ENCODE measurements around the gene MAP7D1.

The MAP7D1 gene

DNA sequence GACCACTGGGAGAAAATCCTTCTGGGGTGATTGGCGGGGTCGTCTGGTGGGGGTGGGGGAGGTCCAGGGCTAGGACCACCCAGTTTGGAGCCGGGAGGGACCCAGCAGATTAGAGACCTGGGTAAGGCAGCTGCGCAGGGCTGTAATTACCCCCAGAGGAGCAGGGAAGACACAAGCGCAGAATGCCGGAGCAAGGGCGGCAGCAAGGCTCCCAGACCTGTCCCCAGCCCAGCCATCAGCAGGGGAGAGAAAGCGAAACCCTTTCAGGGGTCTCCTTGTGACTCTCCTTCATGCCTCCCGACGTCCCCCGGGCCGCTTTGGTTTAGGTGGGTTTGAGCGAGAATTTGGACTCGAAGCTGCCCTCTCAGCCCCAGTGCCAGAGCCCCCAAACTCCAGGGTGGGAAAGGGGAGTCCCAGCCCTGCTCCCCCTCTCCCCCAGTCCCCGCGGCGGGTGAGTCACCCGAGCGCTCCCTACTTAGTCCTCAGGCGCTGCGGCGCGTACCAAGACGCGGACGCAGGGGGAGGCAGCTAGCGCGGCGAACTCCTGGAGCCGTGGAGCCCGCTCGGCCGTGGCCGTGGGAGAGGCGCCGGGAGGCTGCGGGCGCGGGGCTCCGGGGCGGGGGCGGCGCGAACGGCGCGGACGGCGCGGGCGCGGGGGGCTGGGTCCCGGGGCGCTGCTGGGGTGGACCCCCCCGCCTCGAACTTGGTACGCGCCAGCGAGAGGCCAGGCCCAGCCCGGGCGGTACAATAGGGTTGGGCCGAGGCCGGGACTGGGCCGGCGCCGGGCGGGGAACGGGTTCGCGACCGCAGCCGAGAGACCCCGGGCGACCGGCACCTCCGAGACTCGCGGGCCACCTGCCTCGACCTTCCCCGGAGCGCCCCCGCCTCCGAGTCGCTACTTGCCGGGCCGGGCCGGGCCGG is at the start of gene MAP7D1:
Gene MAP7D1 (plus strand): TSS at position 753 of the 921 bp plus-strand sequence. CDS start 258 bp downstream, outside the sequence.
- peak; percentile 63 for ATAC-seq
- DNase-seq: peak; percentile 89

DNA sequence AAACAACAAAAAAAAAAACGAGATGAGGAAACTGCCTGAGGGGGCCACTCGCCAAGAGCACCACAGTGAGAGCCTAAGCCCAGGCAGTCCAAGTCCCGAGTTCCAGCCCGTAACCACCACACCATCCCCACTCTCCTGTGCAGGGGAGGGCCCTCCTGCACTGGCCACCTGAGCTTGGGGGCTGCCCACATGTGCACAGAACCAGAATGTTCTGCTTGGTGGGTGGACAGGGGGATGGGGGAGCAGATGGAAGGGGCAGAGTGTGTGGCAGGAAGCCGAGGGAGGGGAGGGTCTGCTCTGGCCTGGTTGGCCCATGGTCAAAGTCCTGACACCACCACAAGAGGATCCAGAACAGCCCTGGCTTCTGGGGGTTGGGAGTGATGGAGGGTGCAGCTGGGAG is 49.7 kb upstream of the MAP7D1 start:
- DNase-seq (no peak), ATAC-seq (no peak)

DNA sequence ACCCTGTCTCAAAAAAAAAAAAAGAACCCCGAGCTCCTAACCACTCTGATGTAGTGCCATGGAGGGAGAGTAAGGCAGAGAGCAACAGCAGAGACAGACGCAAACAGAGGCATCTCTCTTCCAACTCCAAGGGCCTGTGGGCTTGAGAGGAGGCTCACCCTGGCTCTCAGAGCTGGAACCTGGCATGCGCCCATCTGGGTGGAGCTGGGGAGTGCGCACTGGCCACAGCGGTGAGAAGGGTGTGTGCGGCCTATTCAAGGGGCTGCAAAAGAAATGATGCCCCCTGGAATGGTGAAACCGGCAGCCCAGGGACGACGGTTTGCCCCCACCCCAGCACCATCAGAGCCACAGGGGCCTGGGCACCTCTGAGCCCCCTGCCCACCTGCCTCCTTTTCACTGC is 48.6 kb upstream of the MAP7D1 start:
- no peak for DNase-seq
- no peak for ATAC-seq

DNA sequence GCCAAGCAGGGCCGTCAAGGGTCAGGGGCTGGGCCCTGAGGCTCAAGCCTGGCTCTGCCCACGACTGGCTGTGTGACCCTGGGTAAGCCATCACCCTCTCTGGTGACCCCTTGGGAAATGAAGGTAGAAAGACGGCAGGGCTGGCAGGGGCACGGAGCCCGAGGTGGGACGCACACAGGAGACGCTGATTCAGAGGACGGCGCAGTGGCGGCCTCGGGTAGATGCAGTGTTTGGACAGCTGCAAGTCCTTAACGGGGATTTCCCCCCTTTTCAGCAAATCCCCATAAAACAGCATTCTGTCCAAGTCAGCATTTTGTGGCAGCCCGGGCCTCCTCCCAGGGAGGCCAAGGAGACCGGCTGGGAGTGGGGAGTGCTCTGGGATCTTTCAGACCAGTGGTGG is 47.6 kb upstream of the MAP7D1 start:
- ATAC-seq (no peak), DNase-seq (no peak)

DNA sequence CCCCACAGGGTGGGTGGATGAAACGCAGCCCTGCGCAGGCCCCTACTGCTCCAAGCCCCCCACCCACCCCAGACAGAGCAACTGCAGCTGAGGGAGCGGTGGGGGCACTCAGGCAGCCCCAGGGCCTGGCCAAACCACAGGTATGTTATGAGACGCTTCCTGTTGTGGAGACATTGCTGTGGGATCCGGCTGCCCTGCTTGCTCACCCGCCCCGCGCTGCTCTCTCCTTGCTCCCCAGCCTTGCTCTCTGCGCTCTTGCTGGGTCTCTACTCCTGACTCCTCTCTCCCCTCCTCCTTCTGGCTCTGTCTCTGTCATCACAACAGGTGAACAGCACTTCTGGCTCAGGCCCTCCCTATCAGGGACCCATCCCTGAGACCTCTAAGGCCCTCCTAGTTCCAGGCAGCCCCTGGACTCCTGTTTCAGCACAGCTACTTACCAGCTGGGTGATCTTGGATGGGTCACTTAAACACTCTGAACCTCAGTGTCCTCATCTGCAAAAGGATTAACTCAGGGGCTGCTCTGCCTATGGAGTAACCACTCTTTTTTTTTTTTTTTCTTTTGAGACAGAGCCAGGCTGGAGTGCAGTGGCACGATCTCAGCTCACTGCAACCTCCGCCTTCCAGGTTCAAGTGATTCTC is 46.8 kb upstream of the MAP7D1 start:
- ATAC-seq: peak; percentile 71
- DNase-seq: peak; percentile 50

DNA sequence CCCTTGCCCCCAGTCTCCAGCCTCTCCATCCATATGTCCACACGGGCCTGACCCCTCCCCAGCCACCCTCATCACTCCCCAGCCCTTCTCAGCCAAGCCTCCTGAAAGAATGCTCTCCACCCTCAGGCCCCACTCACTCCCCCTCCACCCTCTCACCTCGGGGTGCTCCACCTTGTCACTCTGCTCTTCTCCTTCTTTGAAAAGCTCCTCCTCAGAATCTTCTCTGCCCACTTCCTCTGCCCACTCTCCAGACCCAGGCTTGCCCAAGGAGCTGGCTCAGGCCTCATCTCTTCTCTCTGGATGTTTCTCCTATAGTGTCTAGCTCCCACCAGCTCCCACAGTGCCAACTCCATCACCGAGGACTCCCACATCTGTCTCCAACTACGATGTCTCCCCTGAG is 44.8 kb upstream of the MAP7D1 start:
- no peak for DNase-seq
- ATAC-seq: no peak

DNA sequence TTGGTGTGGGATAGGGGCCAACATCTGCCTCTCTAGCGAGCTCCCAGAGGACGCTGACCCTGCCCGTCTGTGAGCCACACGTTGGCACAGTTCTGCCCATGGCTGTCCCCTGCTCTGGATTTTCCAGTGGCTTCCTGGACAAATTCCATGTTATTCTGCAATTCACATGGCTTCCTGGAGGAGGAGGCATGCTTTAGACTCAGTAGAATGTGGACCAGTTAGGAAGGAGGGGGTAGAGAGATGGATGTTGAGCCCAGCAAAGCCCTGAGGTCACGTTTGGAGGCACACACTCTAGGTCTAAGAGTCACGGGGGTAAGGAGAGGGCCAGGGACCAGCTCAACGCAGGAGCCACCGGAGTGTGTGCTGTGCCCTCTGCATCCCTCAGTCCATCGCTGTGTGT is 43.1 kb upstream of the MAP7D1 start:
- DNase-seq (no peak), ATAC-seq (no peak)

DNA sequence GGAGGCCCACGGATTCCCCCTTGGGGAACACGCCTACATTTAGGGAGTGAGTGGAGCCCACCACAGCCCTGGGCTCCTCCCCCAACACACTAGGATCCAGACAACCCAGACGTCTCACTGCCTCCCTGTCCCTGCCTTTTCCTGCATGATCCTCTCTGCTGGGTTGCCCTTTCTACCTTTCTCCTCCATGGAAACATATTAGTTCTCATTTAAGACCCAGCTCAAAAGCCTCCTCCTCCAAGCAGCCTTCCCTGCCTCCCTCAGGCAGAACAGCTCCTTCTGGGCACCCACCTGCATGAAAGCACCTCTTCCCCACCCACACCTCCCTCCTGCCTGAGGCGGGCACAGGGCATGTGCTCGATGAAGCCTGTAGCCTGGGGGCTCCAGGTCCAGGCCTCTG is 41.6 kb upstream of the MAP7D1 start:
- ATAC-seq (no peak), DNase-seq (no peak)

DNA sequence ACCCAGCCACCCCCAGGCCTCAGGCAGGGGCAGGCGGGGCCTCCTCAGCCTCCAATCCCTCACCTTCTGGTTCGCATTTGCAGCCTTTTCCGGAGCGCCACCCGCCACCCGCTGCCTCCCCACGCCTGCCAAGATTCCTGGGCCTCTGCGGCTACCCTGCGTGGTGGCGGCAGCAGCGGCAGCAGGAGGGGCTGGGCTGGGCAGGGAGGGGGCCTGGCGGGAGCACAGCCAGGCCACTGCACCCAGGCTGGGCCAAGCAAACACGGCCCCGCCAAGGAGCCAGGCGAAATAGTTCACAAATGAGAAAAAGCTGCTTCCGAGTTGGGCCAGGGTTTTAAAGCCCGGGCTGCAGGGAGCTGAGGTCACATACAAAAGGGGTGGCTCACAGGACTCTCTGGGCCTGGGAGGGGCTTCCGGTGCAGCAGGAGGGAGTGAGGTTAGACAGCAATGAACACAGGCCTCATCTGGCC is 40.7 kb upstream of the MAP7D1 start:
- ATAC-seq (no peak), DNase-seq (no peak)

DNA sequence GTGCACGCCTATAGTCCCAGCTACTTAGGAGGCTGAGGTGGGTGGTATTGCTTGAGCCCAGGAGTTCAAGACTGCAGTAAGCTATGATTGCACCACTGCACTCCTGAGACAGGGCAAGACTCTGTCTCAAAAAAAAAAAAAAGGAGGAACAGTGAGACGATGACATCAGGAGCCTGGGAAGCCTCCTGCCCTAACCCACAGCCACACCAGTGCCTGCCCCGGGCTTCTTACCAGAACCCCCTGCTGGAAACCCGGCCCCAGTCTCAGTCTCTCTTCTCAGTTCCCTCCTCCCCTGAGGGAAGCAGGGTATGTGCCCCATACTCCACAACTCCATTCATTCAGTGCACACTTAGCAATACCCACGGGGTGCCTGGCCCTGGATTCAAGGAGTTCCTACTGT is 40.0 kb upstream of the MAP7D1 start:
- DNase-seq (no peak), ATAC-seq (no peak)

DNA sequence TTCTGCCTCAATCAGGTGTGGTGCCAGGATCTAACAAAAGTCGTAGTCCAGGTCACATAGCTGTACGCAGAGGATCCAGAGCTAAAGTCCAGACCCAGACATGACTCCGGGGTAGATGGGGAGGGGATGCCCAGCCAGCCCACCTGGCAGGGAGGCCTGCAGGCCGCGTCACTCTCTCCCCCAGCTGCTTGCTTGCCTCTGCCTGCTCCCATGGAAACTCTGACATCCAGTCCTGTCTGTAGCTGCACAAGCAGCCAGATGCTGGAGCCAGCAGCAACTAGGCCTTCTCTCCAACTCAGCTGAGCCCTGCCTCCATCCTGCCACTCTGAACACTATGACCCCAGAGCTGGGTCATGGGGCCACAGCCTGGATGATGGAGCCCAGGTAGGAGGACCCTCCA is 39.1 kb upstream of the MAP7D1 start:
- no peak for DNase-seq

DNA sequence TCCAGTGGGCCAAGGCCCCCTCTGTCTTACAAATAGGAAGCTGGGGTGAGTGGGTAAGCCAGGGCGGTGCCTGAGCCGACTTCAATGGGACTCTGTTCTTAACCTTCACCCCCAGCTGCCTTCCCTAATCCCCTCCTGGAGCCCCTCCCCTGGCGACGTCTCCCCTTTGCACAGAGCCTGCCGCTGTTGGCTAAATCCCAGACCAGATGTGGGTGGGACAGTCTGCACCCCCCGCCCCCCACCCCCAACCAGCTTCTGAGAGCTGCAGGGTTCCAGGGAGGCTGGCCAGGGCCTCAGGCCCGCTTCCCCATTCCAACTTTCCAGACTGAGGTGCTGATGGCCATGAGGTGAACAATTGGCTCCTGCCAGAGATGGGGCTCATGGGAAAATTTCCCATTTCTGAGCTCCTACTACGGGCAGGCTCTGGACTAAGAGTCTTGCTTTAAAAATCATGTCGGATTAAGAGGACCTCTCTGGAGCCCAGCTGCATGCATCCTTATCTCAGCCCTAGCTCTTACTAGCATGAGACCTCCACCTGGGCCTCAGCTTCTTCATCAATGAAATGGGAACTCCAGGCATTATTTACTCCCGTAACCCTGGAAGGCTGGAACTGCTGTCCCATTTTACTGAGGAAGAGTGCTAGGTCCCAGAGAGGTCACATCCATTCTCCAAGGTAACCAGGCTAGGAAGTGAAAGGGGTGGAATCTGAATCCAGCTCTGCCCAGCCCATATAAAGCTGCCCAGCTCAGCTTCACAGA is 37.3 kb upstream of the MAP7D1 start:
- DNase-seq: no peak
- no peak for ATAC-seq

More for the DNA sequence above, 39.1 kb upstream of the MAP7D1 start:
- no peak for ATAC-seq

DNA sequence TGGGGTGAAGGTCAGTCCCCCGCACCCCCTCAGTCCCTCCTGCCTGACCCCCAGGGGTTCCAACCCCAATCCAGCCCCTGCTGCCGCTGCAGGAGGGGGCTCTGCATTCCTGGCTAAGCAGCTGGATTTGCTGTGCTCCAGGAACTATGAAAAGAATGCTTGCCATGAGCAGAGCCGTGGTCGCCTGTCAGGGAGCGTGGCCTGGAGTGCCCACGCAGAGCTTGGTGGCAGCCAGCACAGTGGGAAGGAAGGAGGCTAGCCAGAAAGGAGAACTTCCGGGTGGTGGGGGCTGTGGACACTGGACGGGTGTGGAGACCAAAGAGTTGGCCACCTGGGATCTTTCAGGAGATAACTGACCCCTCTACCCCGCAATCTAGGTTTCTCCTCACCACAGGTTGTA is 36.5 kb upstream of the MAP7D1 start:
- DNase-seq (no peak), ATAC-seq (no peak)

DNA sequence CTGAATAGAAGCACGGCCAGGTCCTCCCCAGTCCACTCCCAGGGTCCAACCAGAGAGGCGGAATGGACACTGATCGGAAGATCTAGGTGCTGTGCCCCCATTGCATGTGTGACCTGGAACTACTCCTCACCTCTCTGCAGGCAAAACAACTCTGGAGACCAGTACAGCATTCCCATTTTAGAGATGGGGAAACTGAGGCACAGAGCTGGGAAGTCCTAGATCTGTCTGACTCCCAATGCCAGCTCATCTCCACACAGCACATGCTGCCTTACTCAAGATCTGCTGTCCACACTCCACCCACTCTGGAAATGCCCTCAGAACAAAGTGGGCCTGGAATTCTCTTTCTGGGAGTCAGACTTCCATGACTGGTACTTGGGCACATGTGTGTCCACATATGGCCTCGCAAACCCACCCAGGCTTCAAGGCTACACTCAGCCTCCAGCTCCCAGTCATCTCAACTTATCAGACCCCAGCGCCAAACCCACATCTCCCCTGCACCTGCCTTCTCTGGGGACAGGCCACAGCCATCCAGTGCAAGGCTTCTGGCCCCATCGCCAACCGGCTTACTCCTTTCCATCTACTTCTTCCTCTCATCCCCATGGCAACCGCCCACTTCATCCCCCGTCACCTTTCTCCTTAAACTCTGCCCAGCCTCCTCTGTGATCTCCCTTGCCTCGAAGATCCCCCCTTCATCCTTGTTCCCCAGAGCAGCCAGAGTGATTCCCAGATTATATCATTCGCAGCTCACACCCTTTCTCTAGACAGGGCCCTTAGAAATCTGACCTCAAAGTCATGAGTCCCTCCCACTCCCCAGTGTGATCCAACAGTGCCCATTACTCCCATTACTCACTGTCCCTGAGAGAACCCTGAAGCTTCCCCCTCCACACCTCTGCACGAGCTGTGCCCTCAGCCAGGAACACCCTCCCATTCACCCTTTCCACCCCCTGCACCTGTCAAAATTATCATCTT is 33.6 kb upstream of the MAP7D1 start:
- DNase-seq (no peak), ATAC-seq (no peak)

DNA sequence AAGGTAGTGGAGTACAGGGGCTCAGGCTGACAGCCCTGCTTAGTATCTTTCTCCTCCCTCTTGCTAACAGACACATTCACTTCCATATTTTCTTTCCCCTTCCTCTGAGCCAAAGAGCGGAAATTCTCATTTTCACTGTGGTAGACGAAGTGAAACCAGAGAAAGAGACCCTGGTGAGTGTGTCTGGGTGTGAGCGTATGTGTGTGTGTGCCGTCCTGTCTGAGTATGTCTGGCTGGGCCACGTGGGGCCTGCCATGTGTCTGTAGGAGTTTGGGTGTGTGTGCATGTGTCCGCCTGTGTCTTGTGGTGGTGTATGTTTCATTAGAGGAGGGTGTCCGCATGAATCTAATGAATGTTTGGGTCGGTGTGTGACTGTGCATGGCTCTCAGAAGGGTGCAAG is 32.6 kb upstream of the MAP7D1 start:
- ATAC-seq: peak; percentile 38
- DNase-seq: peak; percentile 28

DNA sequence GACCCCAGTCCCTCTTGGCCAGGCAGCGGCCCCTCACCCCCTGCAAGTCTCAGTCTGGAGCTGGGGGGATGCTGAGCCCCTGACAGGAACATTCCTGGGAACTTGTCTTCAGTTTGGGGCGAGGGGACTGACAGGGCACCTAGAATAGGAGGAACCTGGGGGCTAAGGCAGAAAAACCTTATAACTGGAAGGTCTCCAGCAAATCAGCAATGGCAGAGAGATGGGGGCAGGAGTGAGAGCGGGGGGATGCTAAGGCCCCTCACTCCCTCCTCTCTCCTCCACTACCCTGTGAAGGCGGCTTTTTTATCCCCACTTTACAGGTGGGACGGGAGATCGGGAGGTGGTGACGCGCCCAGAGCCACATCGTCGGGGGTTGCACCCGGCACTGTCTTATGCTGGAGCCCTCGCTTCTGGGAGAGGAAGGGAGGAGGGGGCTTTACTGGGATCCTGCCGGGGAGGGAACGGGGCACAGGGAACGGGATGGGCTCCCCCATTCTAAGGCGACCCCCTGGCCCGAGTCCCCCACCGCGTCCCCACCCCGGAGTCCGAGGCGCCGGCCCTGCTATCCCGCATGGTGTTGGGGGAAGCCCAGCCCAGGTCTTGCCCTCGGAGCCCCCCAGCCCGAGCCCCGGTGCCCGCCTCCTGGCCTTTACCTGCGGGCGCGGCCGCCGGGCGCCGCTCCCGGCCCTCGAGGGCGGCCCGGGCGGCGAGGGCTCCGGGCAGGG is 31.4 kb upstream of the MAP7D1 start:
- DNase-seq (no peak), ATAC-seq (no peak)

DNA sequence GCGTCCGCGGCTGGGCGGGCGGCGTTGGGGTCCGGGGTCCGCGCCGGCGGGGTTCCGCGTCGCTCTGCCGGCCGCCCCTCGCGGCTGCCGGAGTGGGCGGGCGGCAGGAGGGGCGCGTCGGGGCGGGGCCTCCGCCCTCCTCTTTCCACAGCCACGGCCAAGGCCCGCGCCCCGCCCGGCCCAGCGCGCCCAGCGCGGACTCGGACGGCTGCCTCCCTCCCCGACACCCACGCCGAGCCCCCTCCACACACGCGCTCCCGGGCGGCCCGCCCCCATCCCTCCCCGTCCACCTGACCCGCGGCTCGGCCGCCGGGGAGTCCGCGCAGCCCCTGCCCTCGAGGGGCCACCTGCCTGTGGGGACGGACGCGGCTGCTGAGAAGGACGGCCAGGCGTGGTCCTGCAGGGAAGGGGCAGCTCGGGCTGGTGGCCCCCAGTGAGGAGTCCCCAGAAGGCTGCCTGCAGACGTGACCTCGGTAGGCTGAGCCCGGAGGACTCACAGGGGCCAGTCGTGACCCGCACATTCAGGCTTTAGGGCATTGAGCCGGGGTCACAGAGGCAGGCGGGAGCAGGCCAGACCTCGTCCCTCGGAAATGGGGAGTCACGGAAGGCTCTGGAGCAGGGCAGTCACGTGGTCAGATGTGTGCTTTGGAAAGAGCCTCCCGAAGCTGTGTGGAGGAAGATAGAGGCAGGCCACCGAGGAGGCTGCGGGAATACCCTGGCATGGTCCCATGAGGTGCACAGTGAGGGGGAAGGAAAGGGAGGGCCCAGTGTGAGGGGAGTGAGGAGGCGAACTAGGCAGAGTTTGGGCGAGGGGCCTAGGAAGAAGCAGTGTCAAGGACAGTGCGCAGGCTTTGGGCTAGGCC is 30.6 kb upstream of the MAP7D1 start, which contains the start of gene COL8A2:
Gene COL8A2 (minus strand): TSS at position 94 of the 863 bp plus-strand sequence. CDS start 24,980 bp downstream, outside the sequence.
- DNase-seq: no peak
- ATAC-seq: no peak

DNA sequence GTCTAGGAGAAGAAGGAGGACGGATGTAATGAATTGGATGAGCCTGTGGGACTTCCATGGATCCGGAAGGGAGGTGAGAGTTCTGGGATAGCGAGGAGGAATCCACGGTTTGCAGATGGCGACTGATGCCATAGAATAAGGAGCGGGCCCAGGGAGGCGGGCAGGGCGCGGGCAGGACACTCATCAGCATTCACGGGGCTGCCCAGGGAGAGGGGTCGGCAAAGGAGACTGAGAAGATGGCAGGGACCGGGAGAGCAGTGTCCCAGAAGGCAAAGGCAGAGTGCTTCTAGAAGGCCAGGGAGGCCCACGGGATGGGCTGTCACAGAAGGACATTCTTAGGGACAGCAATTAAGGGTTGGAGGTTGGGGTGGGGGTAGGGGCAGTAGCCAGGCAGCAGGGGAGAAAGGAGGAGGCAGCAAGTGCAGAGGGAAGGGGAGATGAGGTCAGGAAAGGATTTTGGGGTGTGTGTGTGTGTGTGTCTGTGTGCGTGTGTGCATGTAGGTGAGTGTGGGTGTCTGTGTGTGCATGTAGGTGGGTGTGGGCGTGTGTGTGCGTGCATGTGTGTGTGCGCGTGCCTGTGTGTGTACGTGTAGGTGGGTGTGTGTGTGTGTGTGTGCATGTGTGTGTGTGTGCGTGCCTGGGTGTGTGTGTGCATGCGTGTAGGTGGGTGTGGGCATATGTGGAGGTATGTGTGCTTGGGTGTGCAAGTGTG is 29.8 kb upstream of the MAP7D1 start:
- ATAC-seq (no peak), DNase-seq (no peak)

Measured in stimulated activated naive CD8-positive, alpha-beta T cell treated with anti-CD3 and anti-CD28 coated beads, Interleukin-15, Interleukin-2, amounts not matched to agents 100 U/mL and 50 U/mL, for 24 hours (primary cell).